GM19395 (cell line): ENCODE results near the gene UBE2E1.

Experiments used
- ATAC-seq: cut with Tn5 transposase; IDR thresholded peaks from one replicate; pipeline ENCODE4 v1.9.1; 2021; ENCODE audit warnings: mild to moderate bottlenecking, moderate library complexity; ENCODE audit not compliant: unreplicated experiment

UBE2E1 gene

GRCh38 chr3:23793528-23794134 is 12.1 kb upstream of the UBE2E1 start:
- no peak for ATAC-seq

GRCh38 chr3:23795096-23795495 is 10.7 kb upstream of the UBE2E1 start:
- no peak for ATAC-seq

- ATAC-seq, result no peak
These were observed 9.2 kb upstream of the UBE2E1 start for GRCh38 chr3:23796518-23796917.

- peak; percentile 96 for ATAC-seq
These were observed 8.3 kb upstream of the UBE2E1 start for GRCh38 chr3:23797491-23797890.

- ATAC-seq, result no peak
These were observed 7.3 kb upstream of the UBE2E1 start for GRCh38 chr3:23798456-23798855.

GRCh38 chr3:23798876-23799275 is 6.9 kb upstream of the UBE2E1 start:
- no peak for ATAC-seq

GRCh38 chr3:23800731-23801130 is 5.0 kb upstream of the UBE2E1 start:
- ATAC-seq, result no peak

- ATAC-seq, result no peak
These were observed 1.1 kb upstream of the UBE2E1 start for GRCh38 chr3:23804441-23805209.

GRCh38 chr3:23805210-23805632 is 534 bp upstream of the UBE2E1 start:
- ATAC-seq, result no peak

- ATAC-seq, result peak; percentile 13
These were observed 1.0 kb downstream of the UBE2E1 start for GRCh38 chr3:23806534-23807423.

- ATAC-seq, result no peak
These were observed 1.8 kb downstream of the UBE2E1 start for GRCh38 chr3:23807424-23808015.

GRCh38 chr3:23808525-23808924 is 2.8 kb downstream of the UBE2E1 start:
- no peak for ATAC-seq

GRCh38 chr3:23809294-23809693 is 3.5 kb downstream of the UBE2E1 start:
- ATAC-seq, result no peak

- ATAC-seq, result no peak
These were observed 4.1 kb downstream of the UBE2E1 start for GRCh38 chr3:23809840-23810342.

GRCh38 chr3:23810343-23811184 is 4.8 kb downstream of the UBE2E1 start:
- ATAC-seq, result peak; percentile 23

- no peak for ATAC-seq
These were observed 5.4 kb downstream of the UBE2E1 start for GRCh38 chr3:23811185-23811527.

- ATAC-seq, result peak; percentile 70
These were observed 6.2 kb downstream of the UBE2E1 start for GRCh38 chr3:23811919-23812318.

GRCh38 chr3:23815879-23816278 is 10.1 kb downstream of the UBE2E1 start:
- no peak for ATAC-seq

GRCh38 chr3:23816721-23817120 is 11.0 kb downstream of the UBE2E1 start:
- no peak for ATAC-seq
